Uterus (tissue), 2 donors: Measurements from ENCODE around the gene ADCY3.

Source experiments
- CTCF ChIP-seq, 4 experiments: fragments of 200-600 bp in 2 of 4; fragments of 450-650 bp in 2 of 4; sonication (generic) in 2 of 4; IDR thresholded peaks; one replicate each; pipeline ENCODE4 v1.5.1; 2016 to 2019; ENCODE audit warnings: antibody characterized with exemption in 4 of 4, mild to moderate bottlenecking in 2 of 4, moderate library complexity in 1 of 4
- POLR2A ChIP-seq, 2 donors: fragments of 450-650 bp; IDR thresholded peaks; one replicate each; pipeline ENCODE4 v1.6.1; 2016; ENCODE audit warnings: antibody characterized with exemption in 2 of 2, mild to moderate bottlenecking in 1 of 2, moderate library complexity in 1 of 2

GRCh38 chr2:24828238-24828996 lies 91.6 kb downstream of the ADCY3 start:
- TF ChIP-seq CTCF (IDR thresholded peaks at IDR 0.05) (no peak), POLR2A (IDR thresholded peaks at IDR 0.05) (no peak)
